ENCODE measurements around the gene AGPS. TPM values are rescaled to one million over a fixed set of nuclear protein-coding genes. Genes with fewer than 3 reads are reported as not detected.

The AGPS gene
- total RNA-seq, 4 donors from 2014 or later = 21.4 to 50.9 (median 34.3) TPM

GRCh38 chr2:177523781-177524180, 131.2 kb downstream of the AGPS start:
- no peaks in the 10 kb centered on the region for H3K27me3 ChIP-seq
- 73 to 81% methylated on average over 3 of the region's 3 CpGs for WGBS, 2 donors (ENCODE audit: low coverage in 1 of 2)
- H3K27ac ChIP-seq = no peak overlapping the region
- H3K4me3 ChIP-seq = no peak overlapping the region
- H3K4me1 ChIP-seq = no peaks in the 10 kb centered on the region
- H3K36me3 ChIP-seq = peaks cover 0 to 43% of the 10 kb centered on the region in 2 donors
- no peaks in the 10 kb centered on the region for H3K9me3 ChIP-seq
- no peak for ATAC-seq
- TF ChIP-seq POLR2A (IDR thresholded peaks at IDR 0.05) (no peak), POLR2AphosphoS5 (IDR thresholded peaks at IDR 0.05) (no peak), EP300 (IDR thresholded peaks at IDR 0.05) (no peak)
- TF ChIP-seq, protein P1, sequence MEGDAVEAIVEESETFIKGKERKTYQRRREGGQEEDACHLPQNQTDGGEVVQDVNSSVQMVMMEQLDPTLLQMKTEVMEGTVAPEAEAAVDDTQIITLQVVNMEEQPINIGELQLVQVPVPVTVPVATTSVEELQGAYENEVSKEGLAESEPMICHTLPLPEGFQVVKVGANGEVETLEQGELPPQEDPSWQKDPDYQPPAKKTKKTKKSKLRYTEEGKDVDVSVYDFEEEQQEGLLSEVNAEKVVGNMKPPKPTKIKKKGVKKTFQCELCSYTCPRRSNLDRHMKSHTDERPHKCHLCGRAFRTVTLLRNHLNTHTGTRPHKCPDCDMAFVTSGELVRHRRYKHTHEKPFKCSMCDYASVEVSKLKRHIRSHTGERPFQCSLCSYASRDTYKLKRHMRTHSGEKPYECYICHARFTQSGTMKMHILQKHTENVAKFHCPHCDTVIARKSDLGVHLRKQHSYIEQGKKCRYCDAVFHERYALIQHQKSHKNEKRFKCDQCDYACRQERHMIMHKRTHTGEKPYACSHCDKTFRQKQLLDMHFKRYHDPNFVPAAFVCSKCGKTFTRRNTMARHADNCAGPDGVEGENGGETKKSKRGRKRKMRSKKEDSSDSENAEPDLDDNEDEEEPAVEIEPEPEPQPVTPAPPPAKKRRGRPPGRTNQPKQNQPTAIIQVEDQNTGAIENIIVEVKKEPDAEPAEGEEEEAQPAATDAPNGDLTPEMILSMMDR (IDR thresholded peaks at IDR 0.05) = no peak

DNA sequence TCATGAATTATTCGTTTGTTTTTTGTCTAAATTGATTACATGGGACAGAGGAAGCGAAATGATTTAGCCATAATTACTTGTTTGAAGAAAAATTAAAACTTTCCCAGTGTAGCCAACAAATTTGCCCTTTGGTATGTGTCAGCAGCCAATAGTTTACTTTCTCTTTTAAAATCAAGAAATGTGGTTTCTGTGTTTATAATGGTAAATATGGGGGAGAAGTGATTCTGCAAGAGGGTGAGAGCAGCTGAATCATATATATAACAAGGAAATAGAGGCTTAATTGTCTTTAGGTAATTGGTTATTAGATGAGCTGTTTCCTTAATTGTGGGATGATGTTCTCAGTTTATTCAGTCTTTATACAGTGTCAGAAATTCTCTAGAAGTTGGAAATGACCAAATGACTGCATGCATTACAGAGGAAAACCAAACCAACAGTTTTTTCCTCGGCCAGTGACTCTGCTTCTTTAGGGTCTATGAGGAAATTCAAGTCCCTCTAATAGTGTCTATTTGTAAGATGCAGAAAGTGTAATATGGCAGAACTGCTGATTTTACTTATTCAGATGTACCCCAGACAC, 132.9 kb downstream of the AGPS start:
- ATAC-seq = no peak
- no peaks in the 10 kb centered on the region for H3K9me3 ChIP-seq
- WGBS, 2 donors (ENCODE audit: low coverage in 1 of 2) = 78 to 90% methylated on average over 3 of the region's 3 CpGs
- TF ChIP-seq, protein P1 (IDR thresholded peaks at IDR 0.05) = no peak
- TF ChIP-seq POLR2A (IDR thresholded peaks at IDR 0.05) = no peak
- no peak for TF ChIP-seq POLR2AphosphoS5 (IDR thresholded peaks at IDR 0.05)
- TF ChIP-seq EP300 (IDR thresholded peaks at IDR 0.05) = no peak
- peaks cover 0 to 43% of the 10 kb centered on the region in 2 donors for H3K36me3 ChIP-seq
- no peak overlapping the region for H3K27ac ChIP-seq
- no peaks in the 10 kb centered on the region for H3K27me3 ChIP-seq
- H3K4me1 ChIP-seq = no peaks in the 10 kb centered on the region
- H3K4me3 ChIP-seq = no peak overlapping the region

DNA sequence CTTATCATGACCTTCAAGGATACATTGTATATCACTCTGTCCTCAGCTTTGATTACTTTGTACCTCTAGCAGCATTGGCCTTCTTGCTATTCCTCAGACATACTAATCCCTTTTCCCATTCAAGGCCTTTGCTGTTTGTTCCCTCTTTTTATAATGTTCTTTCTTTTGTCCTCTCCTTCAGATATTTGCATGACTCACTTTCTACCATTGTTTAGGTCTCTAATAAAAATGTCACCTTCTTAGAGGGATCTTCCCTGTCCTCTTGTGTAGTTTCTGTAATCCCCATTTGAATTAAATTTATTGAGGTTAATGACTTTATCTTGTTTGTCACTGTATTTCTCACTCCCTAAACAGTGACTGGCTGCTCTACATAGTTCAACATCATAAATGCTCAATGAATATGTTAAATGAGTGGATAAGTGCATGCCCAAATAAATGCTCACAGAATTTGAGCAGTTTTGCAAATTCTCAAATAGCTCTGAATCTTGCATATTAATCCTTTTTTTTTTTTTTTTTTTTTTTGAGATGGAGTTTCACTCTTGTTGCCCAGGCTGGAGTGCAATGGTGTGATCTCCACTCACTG, 135.9 kb downstream of the AGPS start:
- H3K27ac ChIP-seq = no peak overlapping the region
- TF ChIP-seq POLR2AphosphoS5 (IDR thresholded peaks at IDR 0.05) = no peak
- no peak for TF ChIP-seq POLR2A (IDR thresholded peaks at IDR 0.05)
- no peak for TF ChIP-seq EP300 (IDR thresholded peaks at IDR 0.05)
- TF ChIP-seq, protein P1 (IDR thresholded peaks at IDR 0.05) = no peak
- H3K4me3 ChIP-seq = no peak overlapping the region
- H3K36me3 ChIP-seq = peaks cover 0 to 25% of the 10 kb centered on the region in 2 donors
- ATAC-seq = no peak
- H3K27me3 ChIP-seq = no peaks in the 10 kb centered on the region
- no peaks in the 10 kb centered on the region for H3K4me1 ChIP-seq
- no peaks in the 10 kb centered on the region for H3K9me3 ChIP-seq

- ATAC-seq = no peak
These were observed 136.6 kb downstream of the AGPS start for GRCh38 chr2:177529166-177529565.

More at GRCh38 chr2:177529166-177529565, 136.6 kb downstream of the AGPS start:
- peaks cover 0 to 18% of the 10 kb centered on the region in 2 donors for H3K36me3 ChIP-seq
- H3K4me1 ChIP-seq = no peaks in the 10 kb centered on the region
- H3K27ac ChIP-seq = no peak overlapping the region
- TF ChIP-seq EP300 (IDR thresholded peaks at IDR 0.05) (no peak), POLR2A (IDR thresholded peaks at IDR 0.05) (no peak), POLR2AphosphoS5 (IDR thresholded peaks at IDR 0.05) (no peak)
- TF ChIP-seq, protein P1 (IDR thresholded peaks at IDR 0.05) = no peak
- H3K9me3 ChIP-seq = no peaks in the 10 kb centered on the region
- no peak overlapping the region for H3K4me3 ChIP-seq
- 83 to 95% methylated on average over 2 to 3 of the region's 3 CpGs for WGBS, 2 donors (ENCODE audit: low coverage in 1 of 2)
- no peaks in the 10 kb centered on the region for H3K27me3 ChIP-seq

All from gastroesophageal sphincter (tissue), 4 donors.